H9 (cell line): Measurements from ENCODE around the gene KISS1. TPM values are rescaled to one million over a fixed set of nuclear protein-coding genes. Genes with fewer than 3 reads are reported as not detected.

Experiments
- DNase-seq: peaks from one replicate; pipeline ENCODE4 v3.0.0-alpha.2; 2017
- H2AFZ ChIP-seq: one replicate; pipeline ENCODE4 v1.6.1; 2013; ENCODE audit warnings: mild to moderate bottlenecking, low read length, control low read depth, moderate library complexity
- H2AK5ac ChIP-seq: 2 replicates; pipeline ENCODE4 v1.6.1; 2013; ENCODE audit warnings: low read length, control low read depth, mixed read lengths; ENCODE audit not compliant: insufficient read length
- H2BK120ac ChIP-seq: one replicate; pipeline ENCODE4 v1.6.1; 2013; ENCODE audit warnings: low read depth, mild to moderate bottlenecking, low read length, control low read depth, inconsistent platforms; ENCODE audit not compliant: poor library complexity, severe bottlenecking
- H2BK12ac ChIP-seq: 2 replicates; pipeline ENCODE4 v1.6.1; 2013; ENCODE audit warnings: low read length, control low read depth, mixed read lengths, low read depth; ENCODE audit not compliant: insufficient read length
- H2BK15ac ChIP-seq: 2 replicates; pipeline ENCODE4 v1.6.1; 2013; ENCODE audit warnings: low read depth, low read length, control low read depth
- H2BK20ac ChIP-seq: one replicate; pipeline ENCODE4 v1.6.1; 2013; ENCODE audit warnings: low read depth, mild to moderate bottlenecking, low read length, control low read depth, inconsistent platforms; ENCODE audit not compliant: poor library complexity, severe bottlenecking
- H2BK5ac ChIP-seq: 2 replicates; pipeline ENCODE4 v1.6.1; 2013; ENCODE audit warnings: low read length, control low read depth, mixed read lengths; ENCODE audit not compliant: insufficient read length
- H3K14ac ChIP-seq: 2 replicates; pipeline ENCODE4 v1.6.1; 2013; ENCODE audit warnings: low read length, control low read depth; ENCODE audit not compliant: insufficient read depth
- H3K18ac ChIP-seq: 2 replicates; pipeline ENCODE4 v1.6.1; 2013; ENCODE audit warnings: low read depth, mild to moderate bottlenecking, mixed read lengths, low read length, control low read depth; ENCODE audit not compliant: insufficient read length
- H3K23ac ChIP-seq: 2 replicates; pipeline ENCODE4 v1.6.1; 2013; ENCODE audit warnings: low read length, control low read depth, mixed read lengths, low read depth; ENCODE audit not compliant: insufficient read length
- H3K23me2 ChIP-seq: 2 replicates; pipeline ENCODE4 v1.6.1; 2013; ENCODE audit warnings: low read depth, mild to moderate bottlenecking, mixed read lengths, low read length, control low read depth; ENCODE audit not compliant: insufficient read length, poor library complexity, severe bottlenecking
- H3K27ac ChIP-seq: 2 replicates; pipeline ENCODE4 v1.5.1; 2013; ENCODE audit warnings: low read length, control low read depth, mixed read lengths, low read depth; ENCODE audit not compliant: insufficient read length
- H3K27me3 ChIP-seq: 2 replicates; pipeline ENCODE4 v1.6.1; 2013; ENCODE audit warnings: low read length, control low read depth, inconsistent platforms; ENCODE audit not compliant: insufficient read depth
- H3K4ac ChIP-seq: 2 replicates; pipeline ENCODE4 v1.6.1; 2013; ENCODE audit warnings: low read depth, mild to moderate bottlenecking, control low read depth, inconsistent platforms, low read length, moderate library complexity
- H3K4me1 ChIP-seq: 2 replicates; pipeline ENCODE4 v1.6.1; 2013; ENCODE audit warnings: low read length, control low read depth, inconsistent platforms; ENCODE audit not compliant: insufficient read depth
- H3K4me2 ChIP-seq: 2 replicates; pipeline ENCODE4 v1.6.1; 2013; ENCODE audit warnings: low read length, control low read depth, mixed read lengths; ENCODE audit not compliant: insufficient read length, insufficient read depth
- H3K56ac ChIP-seq: 2 replicates; pipeline ENCODE4 v1.6.1; 2013; ENCODE audit warnings: low read depth, mild to moderate bottlenecking, mixed read lengths, low read length, control low read depth; ENCODE audit not compliant: insufficient read length
- H3K79me1 ChIP-seq: 2 replicates; pipeline ENCODE4 v1.6.1; 2013; ENCODE audit warnings: low read depth, mild to moderate bottlenecking, moderate library complexity, low read length, control low read depth, inconsistent platforms; ENCODE audit not compliant: insufficient read depth, poor library complexity, severe bottlenecking
- H3K79me2 ChIP-seq: 2 replicates; pipeline ENCODE4 v1.6.1; 2013; ENCODE audit warnings: low read length, control low read depth, inconsistent platforms; ENCODE audit not compliant: insufficient read depth
- H3K9ac ChIP-seq: 2 replicates; pipeline ENCODE4 v1.6.1; 2013; ENCODE audit warnings: low read length, control low read depth, mixed read lengths; ENCODE audit not compliant: insufficient read length; ENCODE audit errors: extremely low read depth
- H3K9me3 ChIP-seq: one replicate; pipeline ENCODE4 v1.6.1; 2013; ENCODE audit warnings: low read depth, low read length, inconsistent platforms; ENCODE audit not compliant: control insufficient read depth
- H3T11ph ChIP-seq: one replicate; pipeline ENCODE4 v1.6.1; 2013; ENCODE audit warnings: mild to moderate bottlenecking, low read length, control low read depth, inconsistent platforms
- H4K20me1 ChIP-seq: one replicate; pipeline ENCODE4 v1.6.1; 2013; ENCODE audit not compliant: control insufficient read depth, insufficient read length, insufficient read depth
- H4K5ac ChIP-seq: 2 replicates; pipeline ENCODE4 v1.6.1; 2013; ENCODE audit warnings: low read depth, mild to moderate bottlenecking, mixed read lengths, low read length, control low read depth; ENCODE audit not compliant: insufficient read length
- H4K8ac ChIP-seq: replicated peaks from 2 replicates; pipeline ENCODE4 v1.6.1; 2013; ENCODE audit warnings: low read length, control low read depth, mixed read lengths, low read depth; ENCODE audit not compliant: insufficient read length
- H4K91ac ChIP-seq: 2 replicates; pipeline ENCODE4 v1.6.1; 2013; ENCODE audit warnings: low read depth, mild to moderate bottlenecking, moderate library complexity, mixed read lengths, low read length, control low read depth; ENCODE audit not compliant: insufficient read length
- H3K27ac Mint-ChIP-seq, 3 experiments: 2 replicates in 2 of 3; 3 replicates in 1 of 3; pipeline ENCODE4 v1.8.0; 2020 to 2021; ENCODE audit warnings: mixed read lengths in 3 of 3, mild to moderate bottlenecking in 1 of 3, moderate library complexity in 1 of 3
- H3K27me3 Mint-ChIP-seq: 2 replicates; pipeline ENCODE4 v1.8.0; 2021; ENCODE audit warnings: low read depth, mild to moderate bottlenecking, moderate library complexity, mixed read lengths
- H3K36me3 Mint-ChIP-seq, 3 experiments: 2 replicates in 2 of 3; 3 replicates in 1 of 3; pipeline ENCODE4 v1.8.0; 2020 to 2021; ENCODE audit warnings: low read depth in 3 of 3, mixed read lengths in 3 of 3; ENCODE audit not compliant: insufficient read depth in 1 of 3
- H3K4me1 Mint-ChIP-seq, 2 experiments: 2 replicates each; pipeline ENCODE4 v1.8.0; 2020; ENCODE audit warnings: mixed read lengths in 2 of 2
- H3K4me3 Mint-ChIP-seq, 2 experiments: 2 replicates in 1 of 2; 3 replicates in 1 of 2; pipeline ENCODE4 v1.8.0; 2020 to 2021; ENCODE audit warnings: mild to moderate bottlenecking in 2 of 2, mixed read lengths in 2 of 2, moderate library complexity in 1 of 2
- H3K9me3 Mint-ChIP-seq, 2 experiments: 2 replicates in 1 of 2; 3 replicates in 1 of 2; pipeline ENCODE4 v1.8.0; 2020; ENCODE audit warnings: mild to moderate bottlenecking in 2 of 2, mixed read lengths in 2 of 2, moderate library complexity in 1 of 2
- WGBS: extraction: QIAGEN DNeasy Blood & Tissue Kit; methylation state at CpG from one replicate; pipeline ENCODE4 v1.1.7; 2013; ENCODE audit warnings: missing lambda C conversion rate, low lambda C conversion rate, mixed read lengths; ENCODE audit not compliant: insufficient read length; ENCODE audit errors: extremely low coverage; 5-methylcytosine and 5-hydroxymethylcytosine counted together
- total RNA-seq: library from RNA; stranded (reverse); gene quantifications from 2 replicates; pipeline ENCODE4 v1.2.1, GENCODE V29; 2021
- TF ChIP-seq, protein P1 (sequence below): fragments of 200-600 bp; sonication (generic); conservative IDR thresholded peaks from 3 replicates; pipeline ENCODE4 v1.8.0; 2021; ENCODE audit warnings: antibody characterized with exemption, mild to moderate bottlenecking

Gene KISS1
- total RNA-seq, 1 experiment from 2014 or later: 0.68 TPM

DNA sequence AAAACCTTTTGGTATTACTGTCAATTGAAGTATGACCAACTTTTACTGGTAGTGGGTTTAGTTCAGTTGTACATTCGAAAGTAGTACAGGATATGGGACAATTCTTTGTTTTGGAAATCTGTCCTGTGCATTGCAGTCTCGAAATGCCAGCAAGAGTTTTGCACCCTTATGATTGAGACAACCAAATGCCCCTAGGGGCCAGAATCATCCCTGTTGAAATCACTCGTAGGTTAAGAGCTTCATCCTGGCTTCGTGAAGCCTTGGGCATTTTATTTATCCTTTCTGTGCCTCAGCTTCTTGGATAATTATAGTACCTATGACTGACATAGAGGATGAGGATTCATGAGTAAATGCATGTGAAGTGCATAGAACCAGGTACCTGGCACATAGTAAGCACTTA is 19.9 kb upstream of the KISS1 start:
- H3K23ac ChIP-seq: no peak overlapping the region
- no peaks in the 10 kb centered on the region for H3K79me1 ChIP-seq
- no peak overlapping the region for H2BK15ac ChIP-seq
- no peaks in the 10 kb centered on the region for H3K79me2 ChIP-seq
- H2BK5ac ChIP-seq: no peak overlapping the region
- no CpG with 5 or more reads among the region's 4 CpGs for WGBS
- H4K8ac ChIP-seq: no peak overlapping the region
- no peaks in the 10 kb centered on the region; a peak in 1 of 7 replicates for H3K36me3 Mint-ChIP-seq
- no peak overlapping the region for H2BK12ac ChIP-seq
- TF ChIP-seq, protein P1, sequence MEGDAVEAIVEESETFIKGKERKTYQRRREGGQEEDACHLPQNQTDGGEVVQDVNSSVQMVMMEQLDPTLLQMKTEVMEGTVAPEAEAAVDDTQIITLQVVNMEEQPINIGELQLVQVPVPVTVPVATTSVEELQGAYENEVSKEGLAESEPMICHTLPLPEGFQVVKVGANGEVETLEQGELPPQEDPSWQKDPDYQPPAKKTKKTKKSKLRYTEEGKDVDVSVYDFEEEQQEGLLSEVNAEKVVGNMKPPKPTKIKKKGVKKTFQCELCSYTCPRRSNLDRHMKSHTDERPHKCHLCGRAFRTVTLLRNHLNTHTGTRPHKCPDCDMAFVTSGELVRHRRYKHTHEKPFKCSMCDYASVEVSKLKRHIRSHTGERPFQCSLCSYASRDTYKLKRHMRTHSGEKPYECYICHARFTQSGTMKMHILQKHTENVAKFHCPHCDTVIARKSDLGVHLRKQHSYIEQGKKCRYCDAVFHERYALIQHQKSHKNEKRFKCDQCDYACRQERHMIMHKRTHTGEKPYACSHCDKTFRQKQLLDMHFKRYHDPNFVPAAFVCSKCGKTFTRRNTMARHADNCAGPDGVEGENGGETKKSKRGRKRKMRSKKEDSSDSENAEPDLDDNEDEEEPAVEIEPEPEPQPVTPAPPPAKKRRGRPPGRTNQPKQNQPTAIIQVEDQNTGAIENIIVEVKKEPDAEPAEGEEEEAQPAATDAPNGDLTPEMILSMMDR: no peak
- H3K18ac ChIP-seq: no peak overlapping the region
- no peak overlapping the region for H3K4me2 ChIP-seq
- no peaks in the 10 kb centered on the region for H3K27me3 ChIP-seq
- no peak overlapping the region for H3K27ac ChIP-seq
- peaks cover 6% of the 10 kb centered on the region for H3K27me3 Mint-ChIP-seq
- DNase-seq: no peak
- no peak overlapping the region for H3K14ac ChIP-seq
- peaks cover 8 to 11% of the 10 kb centered on the region in 2 experiments; a peak in 2 of 4 replicates for H3K4me1 Mint-ChIP-seq
- no peak overlapping the region for H2BK20ac ChIP-seq
- no peak overlapping the region for H4K5ac ChIP-seq
- H3K23me2 ChIP-seq: peaks cover 11% of the 10 kb centered on the region
- no peak overlapping the region for H3T11ph ChIP-seq
- H2BK120ac ChIP-seq: no peak overlapping the region
- H3K4ac ChIP-seq: no peak overlapping the region
- H3K9ac ChIP-seq: no peak overlapping the region
- H3K27ac Mint-ChIP-seq: no peak overlapping the region
- H2AFZ ChIP-seq: no peak overlapping the region
- H4K20me1 ChIP-seq: no peaks in the 10 kb centered on the region
- H4K91ac ChIP-seq: no peak overlapping the region
- no peak overlapping the region for H3K56ac ChIP-seq
- H2AK5ac ChIP-seq: no peak overlapping the region
- no peaks in the 10 kb centered on the region for H3K9me3 ChIP-seq
- H3K9me3 Mint-ChIP-seq: no peaks in the 10 kb centered on the region
- peaks cover 3% of the 10 kb centered on the region; the same call in 1 of the 2 replicates for H3K4me1 ChIP-seq
- H3K4me3 Mint-ChIP-seq: no peak overlapping the region
